ENCODE data around the gene KCNK7. TPM values are rescaled to one million over a fixed set of nuclear protein-coding genes. Genes with fewer than 3 reads are reported as not detected.
A peak's percentile ranks its signal among the peaks of the same experiment; 100 is the strongest.

Gene KCNK7
- polyA plus RNA-seq, 3 donors, result 0.20 to 4.4 (median 3.2) TPM

DNA sequence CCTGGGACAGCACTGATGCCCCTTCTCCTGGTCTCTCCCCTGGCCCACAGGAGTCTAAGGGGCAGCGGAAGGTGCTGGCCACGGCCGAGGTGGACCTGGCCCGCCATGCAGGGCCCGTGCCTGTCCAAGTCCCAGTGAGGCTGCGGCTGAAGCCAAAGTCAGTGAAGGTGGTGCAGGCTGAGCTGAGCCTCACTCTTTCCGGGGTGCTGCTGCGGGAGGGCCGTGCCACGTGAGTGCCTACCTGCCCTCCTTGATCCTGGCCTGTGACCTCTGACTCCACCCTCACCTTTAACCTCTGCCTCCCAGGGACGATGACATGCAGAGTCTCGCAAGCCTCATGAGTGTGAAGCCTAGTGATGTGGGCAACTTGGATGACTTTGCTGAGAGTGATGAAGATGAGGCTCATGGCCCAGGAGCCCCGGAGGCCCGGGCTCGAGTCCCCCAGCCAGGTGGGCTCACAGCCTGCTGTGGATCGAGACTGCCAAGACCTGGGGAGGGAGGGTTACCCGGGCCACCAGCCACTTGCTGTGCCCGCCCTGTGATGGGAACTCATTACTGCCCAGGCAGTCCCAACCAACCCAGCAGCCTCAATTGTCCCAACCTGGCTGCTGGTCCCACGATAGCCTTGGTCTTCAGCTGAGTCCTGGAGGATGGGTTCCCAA is 15.4 kb downstream of the KCNK7 start:
- WGBS, 3 donors, result 91 to 94% (median 93%) methylated on average over 19 of the region's 19 CpGs
- no peak overlapping the region for H3K27ac ChIP-seq (ENCODE audit: low read depth, low read length)

DNA sequence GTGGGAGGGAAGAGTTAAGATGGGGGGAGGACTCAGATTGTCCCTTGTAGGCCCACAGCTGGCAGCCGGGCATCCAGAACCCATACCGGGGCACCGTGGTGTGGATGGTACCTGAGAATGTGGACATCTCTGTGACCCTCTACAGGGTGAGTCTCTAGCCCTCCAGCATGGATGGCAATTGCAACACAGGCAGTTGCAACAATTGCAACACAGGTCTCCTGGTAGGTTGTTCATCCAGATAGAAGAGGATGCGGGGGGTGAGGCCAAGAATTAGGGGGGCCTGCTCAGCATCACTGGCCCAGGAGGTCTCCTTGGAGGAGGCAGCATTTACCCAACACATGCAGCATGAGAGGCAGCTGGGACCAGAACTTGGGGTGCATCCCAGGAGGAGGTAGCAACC is 16.3 kb downstream of the KCNK7 start:
- WGBS, 3 donors, result 53 to 98% (median 68%) methylated on average over 4 of the region's 4 CpGs

GRCh38 chr11:65578667-65579066 is 16.9 kb downstream of the KCNK7 start:
- no peak overlapping the region for H3K27ac ChIP-seq (ENCODE audit: low read depth, low read length)
- WGBS, 3 donors, result 76 to 87% (median 79%) methylated on average over 3 of the region's 3 CpGs

More for the DNA sequence above, 16.3 kb downstream of the KCNK7 start:
- H3K27ac ChIP-seq (ENCODE audit: low read depth, low read length), result no peak overlapping the region

DNA sequence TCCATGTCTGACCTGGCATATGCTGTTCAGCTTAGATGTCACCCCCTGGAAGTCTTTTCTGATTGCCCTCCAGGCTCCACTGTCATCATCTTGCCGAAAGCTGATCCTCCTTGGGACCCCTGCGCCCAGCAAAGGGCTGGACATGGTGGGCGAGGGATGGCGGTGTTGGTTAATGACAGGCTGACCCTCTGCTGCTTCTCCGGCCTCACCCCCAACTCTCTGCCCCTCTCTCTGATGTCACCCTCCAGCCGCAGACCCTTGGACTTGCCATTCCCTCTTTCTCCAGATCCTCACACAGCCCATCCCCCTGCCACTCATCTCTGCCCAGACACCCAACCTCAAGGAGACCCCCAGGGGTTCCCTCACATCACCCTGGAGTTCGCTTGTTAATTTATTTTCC is 17.5 kb downstream of the KCNK7 start:
- peak overlapping the region; percentile 31 for H3K27ac ChIP-seq (ENCODE audit: low read depth, low read length)
- WGBS, 3 donors, result 92 to 97% (median 94%) methylated on average over 7 of the region's 7 CpGs

GRCh38 chr11:65577756-65578109 is 17.9 kb downstream of the KCNK7 start:
- 40 to 66% (median 41%) methylated on average over 8 of the region's 8 CpGs for WGBS, 3 donors

GRCh38 chr11:65576867-65577755 is 18.5 kb downstream of the KCNK7 start:
- 19 to 61% (median 24%) methylated on average over 16 to 18 of the region's 18 CpGs for WGBS, 3 donors
- H3K27ac ChIP-seq (ENCODE audit: low read depth, low read length), result peak overlapping the region; percentile 38

More at GRCh38 chr11:65577756-65578109, 17.9 kb downstream of the KCNK7 start:
- peak overlapping the region; percentile 31 for H3K27ac ChIP-seq (ENCODE audit: low read depth, low read length)

- 7 to 26% (median 7%) methylated on average over 24 to 26 of the region's 26 CpGs for WGBS, 3 donors
- peak overlapping the region; percentile 38 for H3K27ac ChIP-seq (ENCODE audit: low read depth, low read length)
These were observed 19.3 kb downstream of the KCNK7 start for GRCh38 chr11:65576232-65576866.

DNA sequence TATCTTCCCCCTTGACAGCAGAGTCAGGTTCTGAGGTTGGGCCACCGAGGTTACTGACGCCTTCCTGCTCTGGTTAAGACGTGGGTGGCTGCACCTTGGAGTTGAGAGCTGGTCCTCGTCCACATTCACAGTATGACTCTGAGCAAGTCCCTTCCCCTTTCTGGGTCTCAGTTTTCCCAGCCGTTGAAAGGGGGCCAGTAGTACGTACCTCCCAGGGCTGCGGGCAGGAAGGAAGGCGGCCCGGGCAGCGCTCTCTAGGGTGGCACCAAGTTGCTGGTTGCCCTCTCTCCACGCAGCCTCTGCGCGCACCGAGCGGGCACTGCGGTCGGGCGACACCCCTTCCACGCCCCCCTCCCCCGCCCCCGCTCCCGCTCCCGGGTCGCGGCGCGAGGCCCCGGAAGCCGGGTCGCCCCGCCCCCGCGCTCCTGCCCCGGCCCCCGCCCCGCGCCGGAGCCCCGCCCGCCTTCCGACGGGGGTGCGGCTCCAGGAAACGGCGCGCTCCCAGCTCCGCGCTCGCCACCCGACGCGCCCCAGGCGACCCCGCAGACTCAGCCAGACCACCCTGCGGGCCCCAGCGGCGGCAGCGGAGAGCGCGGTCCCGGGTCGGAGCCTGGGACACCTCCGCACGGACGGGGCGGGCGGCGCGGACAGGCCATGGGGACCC is 19.9 kb downstream of the KCNK7 start, which contains the start of gene EHBP1L1:
Gene EHBP1L1 (plus strand): TSS at position 486 of the 664 bp plus-strand sequence. CDS start 250 bp downstream, outside the sequence.
- WGBS, 3 donors, result 1 to 2% (median 1%) methylated on average over 28 to 63 of the region's 69 CpGs
- H3K27ac ChIP-seq (ENCODE audit: low read depth, low read length), result peak within 1 kb of the TSS; percentile 76

DNA sequence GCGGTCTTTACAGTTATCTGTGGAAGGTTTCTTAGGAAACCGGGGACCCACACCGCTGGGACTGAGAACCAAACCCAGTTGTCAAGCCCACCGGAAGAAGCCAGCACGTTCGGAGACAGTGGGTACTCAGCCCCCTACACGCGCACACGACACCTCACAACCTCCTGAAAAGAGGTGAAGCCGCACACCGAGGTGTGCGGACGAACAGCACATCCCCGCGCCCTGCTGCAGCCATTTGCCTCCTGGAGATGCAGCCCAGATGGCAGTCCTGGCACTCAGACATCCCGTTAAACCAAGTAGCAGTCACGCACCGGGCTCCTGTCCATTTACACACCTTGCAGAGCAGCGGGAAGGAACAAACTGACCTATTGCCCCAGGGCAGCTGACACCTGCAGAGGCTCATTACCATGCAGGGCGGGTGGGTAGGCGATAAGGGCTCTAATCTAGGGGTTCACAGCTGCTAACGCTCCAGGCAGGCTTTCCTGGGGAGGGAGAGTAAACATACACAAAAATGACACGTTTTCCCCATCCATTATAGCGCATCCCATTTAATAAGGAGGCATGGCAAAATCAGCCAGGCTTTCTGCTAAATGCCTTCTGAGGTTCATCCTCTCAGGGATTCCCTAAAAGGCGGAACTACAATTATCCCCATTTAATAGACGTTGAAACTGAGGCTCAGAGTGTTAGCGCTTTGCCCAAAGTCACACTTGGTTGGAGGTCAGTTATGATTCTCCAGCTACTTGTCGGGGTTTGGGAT is 20.6 kb downstream of the KCNK7 start:
- 14 to 17% (median 17%) methylated on average over 28 of the region's 28 CpGs for WGBS, 3 donors
- H3K27ac ChIP-seq (ENCODE audit: low read depth, low read length), result peak overlapping the region; percentile 76

- 1 to 2% (median 1%) methylated on average over 38 to 66 of the region's 67 CpGs for WGBS, 3 donors
- H3K27ac ChIP-seq (ENCODE audit: low read depth, low read length), result peak overlapping the region; percentile 76
These were observed 21.3 kb downstream of the KCNK7 start for GRCh38 chr11:65574109-65574810.

DNA sequence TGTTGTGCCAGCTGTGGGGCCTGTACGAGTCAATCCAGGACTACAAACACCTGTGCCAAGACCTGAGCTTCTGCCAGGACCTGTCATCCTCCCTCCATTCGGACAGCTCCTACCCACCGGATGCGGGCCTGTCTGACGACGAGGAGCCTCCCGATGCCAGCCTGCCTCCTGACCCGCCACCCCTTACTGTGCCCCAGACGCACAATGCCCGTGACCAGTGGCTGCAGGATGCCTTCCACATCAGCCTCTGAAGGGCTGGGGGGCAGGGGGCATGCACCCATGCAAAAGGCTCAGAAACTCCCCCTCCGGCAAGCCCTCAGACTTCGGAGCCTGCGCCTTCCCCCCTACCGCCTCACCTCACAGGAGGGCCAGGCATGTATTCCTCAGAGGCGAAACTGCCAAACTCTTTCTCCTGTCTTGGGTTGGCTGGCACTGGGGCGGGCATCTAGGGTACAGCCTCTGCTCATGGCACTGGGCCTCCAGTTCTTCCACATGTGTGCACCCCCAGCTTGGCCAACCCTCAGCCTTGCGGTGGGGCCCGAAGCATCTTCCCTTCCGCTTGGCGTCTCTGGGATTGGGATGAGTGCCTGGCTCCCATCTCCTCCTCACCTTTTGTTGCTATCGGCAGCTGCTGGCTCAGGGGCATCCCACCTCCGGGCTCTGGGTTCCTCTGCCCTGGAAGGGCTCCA is 22.1 kb downstream of the KCNK7 start:
- H3K27ac ChIP-seq (ENCODE audit: low read depth, low read length), result peak overlapping the region; percentile 65
- WGBS, 3 donors, result 26 to 39% (median 35%) methylated on average over 22 of the region's 22 CpGs

DNA sequence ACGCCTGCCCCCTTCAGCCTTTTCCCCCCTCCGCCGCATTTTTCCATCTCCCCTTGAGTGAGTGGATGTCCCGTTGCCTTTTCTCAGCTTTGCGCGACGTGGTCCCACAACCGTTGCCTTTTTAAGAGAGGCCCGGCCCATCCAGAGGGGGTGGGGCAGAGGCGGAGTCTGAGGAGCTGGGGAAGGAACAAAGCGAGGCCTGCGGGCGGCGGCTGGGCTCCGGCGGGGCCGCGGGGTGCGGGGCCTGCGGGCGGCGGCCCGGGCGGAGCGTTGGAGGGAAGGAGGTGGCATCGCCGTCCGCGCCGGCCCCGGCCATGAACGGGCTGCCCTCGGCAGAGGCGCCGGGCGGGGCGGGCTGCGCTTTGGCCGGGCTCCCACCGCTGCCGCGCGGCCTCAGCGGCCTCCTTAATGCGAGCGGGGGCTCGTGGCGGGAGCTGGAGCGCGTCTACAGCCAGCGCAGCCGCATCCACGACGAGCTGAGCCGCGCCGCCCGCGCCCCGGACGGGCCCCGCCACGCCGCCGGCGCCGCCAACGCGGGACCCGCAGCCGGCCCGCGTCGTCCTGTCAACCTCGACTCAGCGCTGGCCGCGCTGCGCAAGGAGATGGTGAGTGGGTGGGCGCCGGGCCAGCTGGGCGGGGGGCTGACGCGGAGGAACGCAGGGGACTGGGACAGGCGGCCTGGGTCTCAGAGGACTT is 23.1 kb downstream of the KCNK7 start, which contains the start of gene FAM89B:
Gene FAM89B (plus strand): TSS at position 183 of the 696 bp plus-strand sequence. CDS start 132 bp downstream, at position 315.
- 0 to 1% (median 0%) methylated on average over 42 to 86 of the region's 86 CpGs for WGBS, 3 donors
- no peak within 1 kb of the TSS for H3K27ac ChIP-seq (ENCODE audit: low read depth, low read length)

- 7 to 9% (median 8%) methylated on average over 11 of the region's 11 CpGs for whole genome bisulfite sequencing, 3 donors
- no peak overlapping the region for H3K27ac ChIP-seq (ENCODE audit: low read depth, low read length)
These were observed 23.7 kb downstream of the KCNK7 start for GRCh38 chr11:65571940-65572339.

DNA sequence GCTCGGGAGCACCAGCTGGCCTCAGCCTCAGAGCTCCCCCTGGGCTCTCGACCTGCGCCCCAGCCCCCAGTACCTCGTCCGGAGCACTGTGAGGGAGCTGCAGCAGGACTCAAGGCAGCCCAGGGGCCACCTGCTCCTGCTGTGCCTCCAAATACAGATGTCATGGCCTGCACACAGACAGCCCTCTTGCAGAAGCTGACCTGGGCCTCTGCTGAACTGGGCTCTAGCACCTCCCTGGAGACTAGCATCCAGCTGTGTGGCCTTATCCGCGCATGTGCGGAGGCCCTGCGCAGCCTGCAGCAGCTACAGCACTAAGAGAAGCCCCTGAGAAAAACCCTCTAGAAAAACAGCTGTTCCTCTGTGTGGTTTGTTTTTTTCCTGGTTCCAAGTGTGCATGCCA is 24.2 kb downstream of the KCNK7 start:
- H3K27ac ChIP-seq (ENCODE audit: low read depth, low read length), result no peak overlapping the region
- 40 to 80% (median 71%) methylated on average over 5 to 9 of the region's 9 CpGs for WGBS, 3 donors

DNA sequence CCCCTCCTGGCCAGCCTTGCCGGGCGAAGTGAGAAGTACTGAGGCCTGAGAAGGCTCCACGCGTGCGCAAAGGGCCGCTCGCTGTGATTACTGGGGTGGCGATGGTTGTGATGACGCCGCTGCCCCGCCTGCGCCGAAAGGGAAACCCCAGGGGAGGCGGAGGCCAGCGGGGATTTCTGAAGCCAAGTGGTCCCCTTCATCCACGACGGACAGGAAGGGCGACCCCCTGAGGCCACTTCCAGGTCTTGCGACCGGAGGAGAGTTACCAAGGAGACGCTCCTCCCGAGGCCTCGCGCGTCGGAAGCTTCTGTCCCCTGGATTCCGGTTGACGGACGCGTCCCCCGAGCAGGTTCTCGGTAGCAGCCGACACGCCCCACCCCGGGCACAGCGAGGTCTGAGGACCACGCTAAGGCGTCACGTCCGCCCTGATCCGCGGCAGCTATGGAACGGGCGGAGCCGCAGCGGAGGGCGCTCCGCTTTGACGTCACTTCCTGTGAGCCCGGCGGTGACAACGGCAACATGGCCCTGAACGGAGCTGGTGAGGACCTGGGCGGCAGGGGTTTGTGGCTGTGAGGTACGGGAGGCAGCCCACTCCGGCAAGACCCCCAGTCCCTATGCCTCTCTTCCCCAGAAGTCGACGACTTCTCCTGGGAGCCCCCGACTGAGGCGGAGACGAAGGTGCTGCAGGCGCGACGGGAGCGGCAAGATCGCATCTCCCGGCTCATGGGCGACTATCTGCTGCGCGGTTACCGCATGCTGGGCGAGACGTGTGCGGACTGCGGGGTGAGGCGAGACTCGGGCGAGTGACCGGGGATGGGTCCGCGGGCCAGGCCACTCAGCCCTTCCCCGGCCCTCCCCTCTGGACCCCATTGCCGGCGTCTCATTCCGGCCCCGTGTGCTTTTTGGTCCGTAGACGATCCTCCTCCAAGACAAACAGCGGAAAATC is 25.4 kb downstream of the KCNK7 start, which contains the start of gene ZNRD2:
Gene ZNRD2 (plus strand): TSS at position 505 of the 946 bp plus-strand sequence. CDS start 15 bp downstream, at position 520.
- WGBS, 3 donors, result 0% methylated on average over 89 of the region's 89 CpGs
- peak within 1 kb of the TSS; percentile 61 for H3K27ac ChIP-seq (ENCODE audit: low read depth, low read length)
